Mesothelial cell of epicardium (in vitro differentiated cells): ENCODE measurements around the gene NPTXR. TPM values are rescaled to one million over a fixed set of nuclear protein-coding genes. Genes with fewer than 3 reads are reported as not detected.

Source experiments
- DNase-seq, 2 experiments: peaks; one replicate each; pipeline ENCODE4 v3.0.0; 2021; ENCODE audit warnings: low spot score in 2 of 2; ENCODE audit not compliant: unreplicated experiment in 2 of 2
- H3K27ac Mint-ChIP-seq: 2 replicates; pipeline ENCODE4 v1.8.0; 2021; ENCODE audit warnings: mixed read lengths
- H3K27me3 Mint-ChIP-seq: 2 replicates; pipeline ENCODE4 v1.8.0; 2021; ENCODE audit warnings: low read depth, mixed read lengths
- H3K36me3 Mint-ChIP-seq: 2 replicates; pipeline ENCODE4 v1.8.0; 2021; ENCODE audit warnings: mixed read lengths
- H3K4me1 Mint-ChIP-seq: 2 replicates; pipeline ENCODE4 v1.8.0; 2021; ENCODE audit warnings: mixed read lengths
- H3K4me3 Mint-ChIP-seq: 2 replicates; pipeline ENCODE4 v1.8.0; 2021; ENCODE audit warnings: mild to moderate bottlenecking, moderate library complexity, mixed read lengths
- H3K9me3 Mint-ChIP-seq: 2 replicates; pipeline ENCODE4 v1.8.0; 2021; ENCODE audit warnings: mixed read lengths
- CTCF ChIP-seq: fragments of 200-600 bp; sonication (generic); IDR thresholded peaks from one replicate; pipeline ENCODE4 v1.5.0; 2021; ENCODE audit warnings: antibody characterized with exemption; ENCODE audit not compliant: unreplicated experiment
- total RNA-seq: library from RNA; stranded (reverse); gene quantifications from 3 replicates; pipeline ENCODE4 v1.2.1, GENCODE V29; 2021

The NPTXR gene
- total RNA-seq, 1 donor from 2014 or later = 10.1 TPM

- peak overlapping the region; percentile 59 for H3K27ac Mint-ChIP-seq
- TF ChIP-seq CTCF = no peak
- no peak overlapping the region for H3K4me3 Mint-ChIP-seq
- no peak for DNase-seq
- no peaks in the 10 kb centered on the region for H3K27me3 Mint-ChIP-seq
- no peaks in the 10 kb centered on the region for H3K9me3 Mint-ChIP-seq
- peaks cover 2% of the 10 kb centered on the region for H3K36me3 Mint-ChIP-seq
- H3K4me1 Mint-ChIP-seq = peaks cover 8% of the 10 kb centered on the region
Observed at GRCh38 chr22:38864361-38865191, 20.7 kb upstream of the NPTXR start.

GRCh38 chr22:38863531-38864131, 19.8 kb upstream of the NPTXR start:
- peaks cover 4% of the 10 kb centered on the region for H3K4me1 Mint-ChIP-seq
- H3K27me3 Mint-ChIP-seq = peaks cover 2% of the 10 kb centered on the region
- no peak for DNase-seq
- no peaks in the 10 kb centered on the region for H3K9me3 Mint-ChIP-seq
- H3K27ac Mint-ChIP-seq = no peak overlapping the region
- TF ChIP-seq CTCF = no peak
- no peak overlapping the region for H3K4me3 Mint-ChIP-seq
- H3K36me3 Mint-ChIP-seq = peaks cover 2% of the 10 kb centered on the region

GRCh38 chr22:38862375-38863329, 18.8 kb upstream of the NPTXR start:
- H3K9me3 Mint-ChIP-seq = no peaks in the 10 kb centered on the region
- peaks cover 2% of the 10 kb centered on the region for H3K36me3 Mint-ChIP-seq
- no peak for TF ChIP-seq CTCF
- no peak for DNase-seq
- H3K27ac Mint-ChIP-seq = no peak overlapping the region
- H3K4me1 Mint-ChIP-seq = peaks cover 3% of the 10 kb centered on the region
- H3K27me3 Mint-ChIP-seq = peaks cover 2% of the 10 kb centered on the region
- no peak overlapping the region for H3K4me3 Mint-ChIP-seq

- H3K9me3 Mint-ChIP-seq = no peaks in the 10 kb centered on the region
- H3K27ac Mint-ChIP-seq = no peak overlapping the region
- H3K4me3 Mint-ChIP-seq = no peak overlapping the region
- DNase-seq = no peak
- TF ChIP-seq CTCF = no peak
- peaks cover 3% of the 10 kb centered on the region for H3K4me1 Mint-ChIP-seq
- H3K27me3 Mint-ChIP-seq = peaks cover 2% of the 10 kb centered on the region
- peaks cover 2% of the 10 kb centered on the region for H3K36me3 Mint-ChIP-seq
Observed at GRCh38 chr22:38861927-38862326, 18.1 kb upstream of the NPTXR start.

- no peaks in the 10 kb centered on the region for H3K9me3 Mint-ChIP-seq
- no peak overlapping the region for H3K27ac Mint-ChIP-seq
- H3K36me3 Mint-ChIP-seq = peaks cover 2% of the 10 kb centered on the region
Observed at GRCh38 chr22:38861170-38861876, 17.5 kb upstream of the NPTXR start.

More at GRCh38 chr22:38861170-38861876, 17.5 kb upstream of the NPTXR start:
- no peak for DNase-seq
- no peak for TF ChIP-seq CTCF
- H3K4me1 Mint-ChIP-seq = peaks cover 3% of the 10 kb centered on the region
- H3K4me3 Mint-ChIP-seq = no peak overlapping the region
- peaks cover 2% of the 10 kb centered on the region for H3K27me3 Mint-ChIP-seq
